Esophagus squamous epithelium (tissue), 5 donors: ENCODE measurements around the gene TSSK3. TPM values are rescaled to one million over a fixed set of nuclear protein-coding genes. Genes with fewer than 3 reads are reported as not detected.

Experiments used
- DNase-seq: peaks from one replicate; lab custom pipeline; 2025; lab: John Stamatoyannopoulos, UW
- H3K27ac ChIP-seq, 4 donors: fragments of 200-600 bp; sonication (generic); one replicate each; pipeline ENCODE4 v1.5.1; 2016 to 2019; ENCODE audit warnings: mild to moderate bottlenecking in 1 of 4
- H3K27me3 ChIP-seq, 4 donors: fragments of 200-600 bp; sonication (generic); 1 replicate in 3 of 4; 2 replicates in 1 of 4; pipeline versions ENCODE4 v1.5.1 to v1.6.0; 2017 to 2021; ENCODE audit warnings: antibody characterized with exemption in 1 of 4
- H3K36me3 ChIP-seq, 3 donors: fragments of 200-600 bp; sonication (generic); one replicate each; pipeline ENCODE4 v1.5.1; 2016 to 2019
- H3K4me1 ChIP-seq, 3 donors: fragments of 200-600 bp; sonication (generic); one replicate each; pipeline ENCODE4 v1.5.1; 2017 to 2019
- H3K4me3 ChIP-seq, 4 donors: fragments of 200-600 bp; sonication (generic); 1 replicate in 3 of 4; 2 replicates in 1 of 4; pipeline ENCODE4 v1.5.1; 2016 to 2019; ENCODE audit warnings: mild to moderate bottlenecking in 2 of 4, moderate library complexity in 1 of 4
- H3K9me3 ChIP-seq, 3 donors: fragments of 200-600 bp; sonication (generic); one replicate each; pipeline ENCODE4 v1.5.1; 2016 to 2019
- CTCF ChIP-seq, 6 experiments: fragments of 450-650 bp in 4 of 6; fragments of 200-600 bp in 2 of 6; sonication (generic) in 2 of 6; IDR thresholded peaks; one replicate each; pipeline ENCODE4 v1.5.1; 2016 to 2019; ENCODE audit warnings: antibody characterized with exemption in 6 of 6, mild to moderate bottlenecking in 4 of 6, moderate library complexity in 4 of 6
- POLR2A ChIP-seq, 4 donors: fragments of 450-650 bp; IDR thresholded peaks; one replicate each; pipeline ENCODE4 v1.6.1; 2017; ENCODE audit warnings: antibody characterized with exemption in 4 of 4, mild to moderate bottlenecking in 4 of 4, moderate library complexity in 3 of 4
- WGBS, 2 donors: methylation state at CpG; one replicate each; pipeline ENCODE4 v1.1.5; 2018; 5-methylcytosine and 5-hydroxymethylcytosine counted together
- intact Hi-C: fragments of 100-400 bp; cut with DNase I; formaldehyde crosslinking; loops from one replicate; pipeline ENCODE4 v1.15.0; 2022
- total RNA-seq, 4 donors: library from RNA; depleted of rRNA; stranded (reverse); fragments of >200 nt; gene quantifications; one replicate each; pipeline ENCODE4 v1.1.0, GENCODE V29; 2016
- donor health status: DM: yes; HTN: yes; CAD: no.

TSSK3 gene
- total RNA-seq, 4 donors from 2014 or later, result 0.31 to 0.57 TPM; not detected in 2

GRCh38 chr1:32413507-32414185, 51.3 kb downstream of the TSSK3 start:
- Histone ChIP-seq H3K4me1 (peaks cover 0 to 5% (median 0%) of the 10 kb centered on the region in 3 donors), H3K27ac (no peak overlapping the region), H3K36me3 (no peaks in the 10 kb centered on the region), H3K4me3 (no peak overlapping the region), H3K9me3 (peaks cover 0 to 12% (median 10%) of the 10 kb centered on the region in 3 donors), H3K27me3 (no peaks in the 10 kb centered on the region)
- intact Hi-C loops, result no loop called here
- TF ChIP-seq CTCF (IDR thresholded peaks at IDR 0.05) (peak; percentile 53 to 81 (median 77)), POLR2A (IDR thresholded peaks at IDR 0.05) (no peak)
- DNase-seq, result no peak
- WGBS, 2 donors, result 47 to 50% methylated on average over 9 to 10 of the region's 10 CpGs

Other genes with a start within 250 kb of the TSSK3 start
- gene TXLNA, start 182.9 kb upstream of the TSSK3 start, total RNA-seq, result 10 to 100 TPM; 34.5 to 54.0 (median 40.7) TPM
- 1 to 10 TPM in 3 of 4 donors, under 1 TPM in 1; 0.88 to 2.9 (median 1.6) TPM for gene CCDC28B, start 161.9 kb upstream of the TSSK3 start, total RNA-seq
- 1 to 10 TPM in 2 of 4 donors, under 1 TPM in 2; 0.66 to 2.0 (median 1.1) TPM for gene IQCC, start 156.9 kb upstream of the TSSK3 start, total RNA-seq
- not detected for gene DCDC2B, start 153.4 kb upstream of the TSSK3 start, total RNA-seq
- gene TMEM234, start 140.2 kb upstream of the TSSK3 start, total RNA-seq, result 10 to 100 TPM in 2 of 4 donors, 1 to 10 TPM in 2; 6.4 to 11.1 (median 9.4) TPM
- gene EIF3I, start 140.1 kb upstream of the TSSK3 start, total RNA-seq, result 100 to 1,000 TPM; 143 to 220 (median 202) TPM
- gene FAM167B, start 115.3 kb upstream of the TSSK3 start, total RNA-seq, result 1 to 10 TPM in 2 of 4 donors, not detected in 2; 1.7 to 5.5 TPM
- 1 to 10 TPM; 1.2 to 9.0 (median 4.5) TPM for gene LCK, start 111.3 kb upstream of the TSSK3 start, total RNA-seq
- gene HDAC1, start 70.5 kb upstream of the TSSK3 start, total RNA-seq, result 100 to 1,000 TPM in 2 of 4 donors, 10 to 100 TPM in 2; 74.3 to 115 (median 96.0) TPM
- gene MARCKSL1, start 26.3 kb upstream of the TSSK3 start, total RNA-seq, result 1 to 10 TPM; 4.4 to 6.1 (median 5.1) TPM
- 1 to 10 TPM; 1.4 to 7.1 (median 3.2) TPM for gene FAM229A, start 54 bp upstream of the TSSK3 start, total RNA-seq
- 10 to 100 TPM; 42.4 to 62.2 (median 45.9) TPM for gene BSDC1, start 31.9 kb downstream of the TSSK3 start, total RNA-seq
- gene ZBTB8B, start 102.5 kb downstream of the TSSK3 start, total RNA-seq, result not detected
- gene ZBTB8A, start 176.9 kb downstream of the TSSK3 start, total RNA-seq, result 1 to 10 TPM; 2.4 to 6.1 (median 2.8) TPM